ENCODE measurements around the gene ARF3.
A peak's percentile ranks its signal among the peaks of the same experiment; 100 is the strongest.

Gene ARF3

GRCh38 chr12:48980953-48981756 lies 23.9 kb upstream of the ARF3 start:
- peak; percentile 56 for DNase-seq

- no peak for DNase-seq
These were observed 23.2 kb upstream of the ARF3 start for GRCh38 chr12:48980389-48980952.

- DNase-seq = peak; percentile 57
These were observed 22.5 kb upstream of the ARF3 start for GRCh38 chr12:48979602-48980388.

GRCh38 chr12:48978741-48979601 lies 21.7 kb upstream of the ARF3 start:
- DNase-seq = no peak

- peak; percentile 51 for DNase-seq
These were observed 21.0 kb upstream of the ARF3 start, which contains the start of gene WNT1 for GRCh38 chr12:48978291-48978740. Gene WNT1, plus strand, starts transcription at chr12:48978322. Its CDS starts 329 bp downstream, at chr12:48978651.

- DNase-seq = peak; percentile 75
These were observed 20.3 kb upstream of the ARF3 start for GRCh38 chr12:48977290-48978281.

- peak; percentile 16 for DNase-seq
These were observed 16.8 kb upstream of the ARF3 start for GRCh38 chr12:48973941-48974673.

- no peak for DNase-seq
These were observed 16.2 kb upstream of the ARF3 start for GRCh38 chr12:48973531-48973930.

GRCh38 chr12:48972952-48973483 lies 15.7 kb upstream of the ARF3 start:
- no peak for DNase-seq

- DNase-seq = peak; percentile 30
These were observed 15.1 kb upstream of the ARF3 start for GRCh38 chr12:48972213-48972951.

GRCh38 chr12:48970702-48971334 lies 13.5 kb upstream of the ARF3 start:
- DNase-seq = no peak

GRCh38 chr12:48969833-48970701 lies 12.8 kb upstream of the ARF3 start:
- DNase-seq = peak; percentile 19

- DNase-seq = no peak
These were observed 12.0 kb upstream of the ARF3 start for GRCh38 chr12:48969160-48969771.

GRCh38 chr12:48968467-48968866 lies 11.2 kb upstream of the ARF3 start:
- DNase-seq = no peak

- no peak for DNase-seq
These were observed 10.7 kb upstream of the ARF3 start for GRCh38 chr12:48967991-48968390.

GRCh38 chr12:48966177-48966895 lies 9.0 kb upstream of the ARF3 start:
- DNase-seq = no peak
